ENCODE results near the gene FOXB2. TPM values are rescaled to one million over a fixed set of nuclear protein-coding genes. Genes with fewer than 3 reads are reported as not detected.
"Not testable (repeated sequence)": the region's sequence is repeated elsewhere in the genome, so short reads cannot be mapped to it uniquely, and the experiment has no call there.

Gene FOXB2
- total RNA-seq, 3 donors from 2014 or later, result not detected

- Histone ChIP-seq H3K27me3 (peaks cover 6 to 65% of the 10 kb centered on the region in 2 donors), H3K36me3 (no peaks in the 10 kb centered on the region), H3K4me3 (no peak overlapping the region), H3K27ac (no peak overlapping the region), H3K4me1 (peaks cover 0 to 5% of the 10 kb centered on the region in 2 donors), H3K9me3 (no peaks in the 10 kb centered on the region)
- no peak for DNase-seq (ENCODE audit: low spot score in 2 of 2)
- intact Hi-C loops (cut with DNase I; ENCODE audit: low total_unique reads), result no loop called here
- TF ChIP-seq POLR2AphosphoS5 (IDR thresholded peaks at IDR 0.05), result no peak
- no peak for TF ChIP-seq CTCF (IDR thresholded peaks at IDR 0.05)
- no peak for TF ChIP-seq POLR2A (IDR thresholded peaks at IDR 0.05)
Observed at GRCh38 chr9:77024776-77025545, 5.5 kb downstream of the FOXB2 start.

GRCh38 chr9:77028478-77028877, 9.0 kb downstream of the FOXB2 start:
- intact Hi-C loops (cut with DNase I; ENCODE audit: low total_unique reads), result no loop called here
- no peaks in the 10 kb centered on the region for H3K4me1 ChIP-seq
- no peak for TF ChIP-seq CTCF (IDR thresholded peaks at IDR 0.05)
- TF ChIP-seq POLR2AphosphoS5 (IDR thresholded peaks at IDR 0.05), result no peak
- no peak for TF ChIP-seq POLR2A (IDR thresholded peaks at IDR 0.05)
- H3K27me3 ChIP-seq, result peaks cover 0 to 30% of the 10 kb centered on the region in 2 donors
- no peak overlapping the region for H3K27ac ChIP-seq
- no peak for DNase-seq (ENCODE audit: low spot score in 2 of 2)
- no peaks in the 10 kb centered on the region for H3K36me3 ChIP-seq
- H3K9me3 ChIP-seq, result no peaks in the 10 kb centered on the region
- no peak overlapping the region for H3K4me3 ChIP-seq

GRCh38 chr9:77030045-77030444, 10.6 kb downstream of the FOXB2 start:
- H3K4me3 ChIP-seq, result no peak overlapping the region
- TF ChIP-seq POLR2AphosphoS5 (IDR thresholded peaks at IDR 0.05) (no peak), POLR2A (IDR thresholded peaks at IDR 0.05) (no peak), CTCF (IDR thresholded peaks at IDR 0.05) (no peak)
- H3K4me1 ChIP-seq, result no peaks in the 10 kb centered on the region
- no peak overlapping the region for H3K27ac ChIP-seq
- H3K9me3 ChIP-seq, result no peaks in the 10 kb centered on the region
- DNase-seq (ENCODE audit: low spot score in 2 of 2), result no peak
- intact Hi-C loops (cut with DNase I; ENCODE audit: low total_unique reads), result no loop called here
- H3K36me3 ChIP-seq, result no peaks in the 10 kb centered on the region
- H3K27me3 ChIP-seq, result peaks cover 0 to 16% of the 10 kb centered on the region in 2 donors

- Histone ChIP-seq H3K27me3 (no peaks in the 10 kb centered on the region), H3K36me3 (no peaks in the 10 kb centered on the region), H3K9me3 (no peaks in the 10 kb centered on the region), H3K4me3 (no peak overlapping the region), H3K4me1 (no peaks in the 10 kb centered on the region), H3K27ac (no peak overlapping the region)
- no peak for DNase-seq (ENCODE audit: low spot score in 2 of 2)
- TF ChIP-seq POLR2AphosphoS5 (IDR thresholded peaks at IDR 0.05) (no peak), POLR2A (IDR thresholded peaks at IDR 0.05) (no peak), CTCF (IDR thresholded peaks at IDR 0.05) (no peak)
- intact Hi-C loops (cut with DNase I; ENCODE audit: low total_unique reads), result no loop called here
Observed at GRCh38 chr9:77038281-77039036, 19.0 kb downstream of the FOXB2 start.

GRCh38 chr9:77040340-77040739, 20.9 kb downstream of the FOXB2 start:
- Histone ChIP-seq H3K27me3 (no peaks in the 10 kb centered on the region), H3K36me3 (no peaks in the 10 kb centered on the region), H3K4me3 (no peak overlapping the region), H3K9me3 (no peaks in the 10 kb centered on the region), H3K4me1 (no peaks in the 10 kb centered on the region), H3K27ac (no peak overlapping the region)
- TF ChIP-seq POLR2AphosphoS5 (IDR thresholded peaks at IDR 0.05) (no peak), POLR2A (IDR thresholded peaks at IDR 0.05) (no peak), CTCF (IDR thresholded peaks at IDR 0.05) (no peak)
- no peak for DNase-seq (ENCODE audit: low spot score in 2 of 2)
- intact Hi-C loops (cut with DNase I; ENCODE audit: low total_unique reads), result no loop called here

GRCh38 chr9:77043743-77044142, 24.3 kb downstream of the FOXB2 start:
- H3K36me3 ChIP-seq; intact Hi-C loops (cut with DNase I; ENCODE audit: low total_unique reads); H3K27me3 ChIP-seq; H3K9me3 ChIP-seq; H3K4me3 ChIP-seq; DNase-seq (ENCODE audit: low spot score in 2 of 2); H3K4me1 ChIP-seq; H3K27ac ChIP-seq: not testable (repeated sequence)

GRCh38 chr9:77060681-77061080, 41.2 kb downstream of the FOXB2 start:
- H3K4me3 ChIP-seq; H3K4me1 ChIP-seq; H3K36me3 ChIP-seq; H3K27ac ChIP-seq; DNase-seq (ENCODE audit: low spot score in 2 of 2); H3K9me3 ChIP-seq; H3K27me3 ChIP-seq; intact Hi-C loops (cut with DNase I; ENCODE audit: low total_unique reads): not testable (repeated sequence)
